ENCODE results near the gene ELK4.

The ELK4 gene, protein sequence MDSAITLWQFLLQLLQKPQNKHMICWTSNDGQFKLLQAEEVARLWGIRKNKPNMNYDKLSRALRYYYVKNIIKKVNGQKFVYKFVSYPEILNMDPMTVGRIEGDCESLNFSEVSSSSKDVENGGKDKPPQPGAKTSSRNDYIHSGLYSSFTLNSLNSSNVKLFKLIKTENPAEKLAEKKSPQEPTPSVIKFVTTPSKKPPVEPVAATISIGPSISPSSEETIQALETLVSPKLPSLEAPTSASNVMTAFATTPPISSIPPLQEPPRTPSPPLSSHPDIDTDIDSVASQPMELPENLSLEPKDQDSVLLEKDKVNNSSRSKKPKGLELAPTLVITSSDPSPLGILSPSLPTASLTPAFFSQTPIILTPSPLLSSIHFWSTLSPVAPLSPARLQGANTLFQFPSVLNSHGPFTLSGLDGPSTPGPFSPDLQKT

DNA sequence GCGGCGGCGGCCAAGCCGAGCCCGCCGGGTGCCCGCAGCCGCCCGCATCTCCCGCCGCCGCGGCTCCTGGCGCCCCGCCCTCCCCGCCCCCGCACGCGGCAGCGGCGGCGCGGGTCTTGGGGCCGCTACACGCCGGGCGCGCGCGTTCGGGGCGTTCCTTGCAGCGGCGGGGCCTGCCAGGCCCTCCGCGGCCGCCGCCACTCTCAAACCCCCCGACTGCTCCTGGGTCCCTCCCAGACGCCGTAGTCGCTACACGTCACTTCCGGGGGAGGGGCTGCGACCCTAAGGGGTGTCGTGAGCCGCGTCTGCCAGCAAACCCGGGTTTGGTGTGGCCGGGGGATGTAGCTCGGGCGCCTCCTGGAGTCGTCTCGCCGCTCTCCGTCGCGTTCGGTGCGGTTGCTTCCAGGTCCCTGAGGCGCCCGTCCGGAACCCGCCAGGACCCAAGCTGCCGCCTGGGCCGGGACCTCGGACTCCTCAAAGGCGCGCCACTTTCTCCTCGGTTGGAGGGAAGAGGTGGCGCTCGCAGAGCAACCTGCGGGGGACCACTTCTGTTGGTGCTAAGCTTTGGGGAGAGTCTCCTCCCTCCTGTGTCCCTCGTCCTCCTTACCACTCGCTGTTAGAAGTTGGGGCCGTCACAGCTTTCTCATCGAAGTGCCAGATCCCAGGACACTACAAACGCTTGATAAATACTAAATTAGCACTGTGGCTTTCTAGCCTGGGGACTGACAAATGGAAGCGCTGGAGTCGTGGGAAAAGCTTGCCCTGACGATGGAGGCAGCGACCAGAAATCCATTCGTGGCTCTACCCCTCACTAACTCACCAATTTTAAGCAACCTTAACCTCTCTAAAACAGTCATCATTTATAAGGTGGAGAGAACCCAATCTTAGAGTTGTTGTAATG lies at the start of gene ELK4:
Gene ELK4 (minus strand): TSS at position 244 of the 901 bp plus-strand sequence. CDS start 8,129 bp downstream, outside the sequence.
- peak; percentile 94 for DNase-seq

- no peak for DNase-seq
Observed at GRCh38 chr1:205681364-205681763, 49.6 kb upstream of the ELK4 start.

GRCh38 chr1:205680073-205680851 lies 48.5 kb upstream of the ELK4 start, which contains the start of gene SLC45A3:
Gene SLC45A3 (minus strand): TSS chr1:205680509. CDS start chr1:205664656, 15,853 bp downstream.
- no peak for DNase-seq

DNA sequence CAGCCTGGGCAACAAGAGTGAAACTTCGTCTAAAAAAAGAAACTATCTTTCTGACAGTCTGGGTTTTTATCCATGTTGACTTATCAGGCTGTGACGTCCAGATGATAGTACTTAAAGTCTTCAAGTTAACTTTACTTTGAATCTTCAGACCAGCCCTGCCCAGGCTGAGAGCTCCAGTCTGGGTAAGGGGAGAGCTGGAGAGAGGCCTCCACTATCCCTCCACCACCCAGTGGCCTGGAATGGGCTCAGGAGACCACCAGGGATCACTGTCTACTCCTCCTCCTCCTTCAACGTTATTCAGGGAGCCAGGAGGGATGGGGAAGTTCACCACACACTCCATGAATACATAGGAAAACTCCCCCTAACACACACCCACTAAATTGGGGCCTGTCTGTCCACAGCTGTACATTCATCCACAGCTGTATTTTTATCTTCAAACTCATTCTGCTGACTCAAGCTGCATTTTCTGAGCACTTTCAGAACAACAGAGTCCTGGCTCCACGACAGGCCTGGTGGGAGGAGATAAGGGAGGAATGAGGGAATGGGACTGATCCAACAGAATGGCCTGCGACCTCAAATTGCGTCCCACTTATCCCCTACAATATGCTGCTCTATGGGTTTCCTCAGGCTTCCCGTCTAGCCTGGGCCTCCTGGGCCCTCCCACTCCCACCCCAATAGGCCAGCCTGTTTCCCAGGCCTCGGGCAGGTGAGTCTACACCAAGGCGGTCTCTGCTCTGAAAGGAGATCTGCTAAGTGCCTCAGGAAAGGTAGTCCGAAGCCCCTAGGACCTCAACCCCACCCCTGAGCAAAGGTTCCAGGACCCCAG lies 46.7 kb upstream of the ELK4 start:
- no peak for DNase-seq

GRCh38 chr1:205677167-205677566 lies 45.4 kb upstream of the ELK4 start:
- DNase-seq, result no peak

DNA sequence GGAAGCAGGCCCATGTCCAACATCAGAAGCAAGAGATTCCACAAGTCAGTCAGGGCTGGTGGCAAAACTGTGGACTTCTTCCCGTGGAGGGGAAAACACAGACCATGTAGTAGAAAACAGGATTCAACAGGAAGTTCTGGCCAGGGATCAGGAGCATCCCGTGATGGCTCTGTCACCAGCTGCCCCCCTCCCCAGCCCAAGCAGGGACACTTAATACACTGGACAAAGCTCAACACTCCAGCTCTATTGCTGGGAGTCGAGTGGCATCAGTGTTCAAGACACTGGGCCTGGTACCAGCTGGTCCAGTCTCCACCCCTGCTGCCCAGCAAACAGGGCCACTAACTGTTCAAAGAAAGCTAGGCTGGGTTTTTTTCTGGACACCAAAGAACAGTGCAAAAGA lies 44.8 kb upstream of the ELK4 start:
- DNase-seq, result no peak

DNA sequence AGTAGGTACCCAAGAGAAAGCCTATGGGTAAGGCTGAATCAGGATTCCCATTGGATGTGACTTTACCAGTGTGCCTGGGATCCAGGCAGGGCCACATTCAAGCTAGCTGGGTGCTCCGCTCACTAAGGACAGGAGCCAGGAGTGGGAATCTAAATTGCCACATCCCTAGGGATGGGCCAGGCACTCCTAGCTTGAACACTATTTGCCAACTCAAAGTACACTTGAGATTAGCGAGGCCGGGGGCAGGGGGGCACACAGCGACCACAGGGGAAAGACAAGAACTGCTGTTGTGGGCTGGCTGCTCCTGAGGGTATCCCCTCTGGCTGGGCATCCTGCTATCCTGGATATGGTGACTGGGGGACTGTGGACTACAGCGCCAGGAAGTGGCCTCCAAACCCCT lies 44.2 kb upstream of the ELK4 start:
- no peak for DNase-seq

DNA sequence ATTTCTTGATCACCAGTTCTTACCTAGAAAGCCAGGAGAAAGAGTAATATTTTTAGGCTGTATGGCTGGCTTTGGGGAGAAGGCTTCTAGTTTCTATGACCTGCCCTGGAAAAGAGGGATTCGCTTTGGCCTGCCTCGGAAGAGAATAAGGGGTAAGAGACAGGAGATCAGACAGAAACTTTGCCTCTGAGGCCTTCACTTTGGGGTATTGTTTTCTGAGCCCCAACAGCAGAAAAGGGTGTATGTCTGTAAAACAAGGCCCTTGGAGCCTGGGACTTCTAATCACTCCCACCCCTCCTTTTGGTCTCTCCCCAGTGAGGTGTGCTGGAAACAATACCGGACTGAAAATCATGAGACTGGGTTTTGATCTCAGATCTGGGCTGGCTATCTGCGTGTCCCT lies 43.4 kb upstream of the ELK4 start:
- no peak for DNase-seq

GRCh38 chr1:205672970-205673369 lies 41.2 kb upstream of the ELK4 start:
- no peak for DNase-seq

DNA sequence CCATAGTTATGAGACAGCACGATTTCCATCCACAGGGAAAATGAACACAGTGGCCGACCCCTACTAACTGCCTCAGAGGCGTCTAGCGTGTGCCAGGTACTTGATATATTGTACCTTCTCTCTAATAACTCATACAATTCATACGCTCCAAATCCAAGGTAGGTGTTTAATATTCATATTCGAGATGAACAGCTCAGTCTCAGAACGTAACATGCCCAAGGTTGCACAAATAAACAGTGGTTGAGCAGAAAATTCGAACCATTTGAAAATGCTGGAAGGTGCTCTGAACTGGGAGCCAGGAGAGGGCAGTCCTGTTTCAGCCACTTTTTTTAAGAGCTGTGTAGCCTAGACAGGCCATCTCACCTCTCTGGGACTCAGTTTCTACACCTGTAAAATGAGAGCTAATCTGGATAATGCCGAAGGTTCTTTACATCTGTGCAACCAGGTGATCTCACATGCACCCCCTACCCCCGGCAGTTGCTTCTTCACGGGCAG lies 40.6 kb upstream of the ELK4 start:
- no peak for DNase-seq

DNA sequence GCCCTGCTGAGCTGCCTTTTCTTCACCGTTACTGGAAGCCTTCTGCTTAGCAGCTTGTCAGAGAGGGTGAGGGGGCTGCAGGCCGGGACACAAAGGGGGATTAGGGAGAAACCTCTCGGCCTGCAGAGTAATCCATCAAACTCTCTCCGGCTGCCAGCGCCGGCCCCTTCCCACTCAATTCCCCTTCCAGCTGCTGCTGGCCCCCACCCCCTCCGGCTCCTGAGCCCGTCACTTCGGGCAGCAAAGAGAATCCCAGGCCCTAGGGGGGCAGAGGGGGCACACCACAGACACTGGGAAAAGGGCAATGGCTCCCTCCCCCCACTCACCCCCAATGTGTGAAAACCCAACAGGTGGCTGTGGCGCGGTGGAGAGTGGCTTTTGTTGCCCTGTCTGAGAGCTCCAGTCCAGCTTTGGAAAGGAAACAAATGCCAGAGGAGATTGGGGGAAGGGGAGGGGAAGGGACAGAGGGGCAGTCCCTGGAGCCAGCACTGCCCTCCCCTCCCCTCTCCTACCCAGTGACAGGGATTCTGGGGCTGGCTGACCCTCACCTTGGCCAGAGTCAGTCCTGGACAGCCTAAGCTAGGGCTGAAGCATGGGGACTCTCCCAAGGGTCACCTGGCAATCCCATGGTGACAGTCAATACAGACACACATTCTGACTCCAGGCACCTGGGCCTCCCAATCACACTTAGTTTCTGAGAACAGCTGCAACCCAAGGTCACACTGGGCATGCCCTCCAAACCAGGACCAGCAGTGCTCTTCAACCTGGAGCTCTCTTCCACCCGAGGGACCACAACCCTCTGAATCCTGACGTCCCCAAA lies 39.0 kb upstream of the ELK4 start:
- no peak for DNase-seq

GRCh38 chr1:205670150-205670446 lies 38.3 kb upstream of the ELK4 start:
- no peak for DNase-seq

GRCh38 chr1:205669341-205670149 lies 37.7 kb upstream of the ELK4 start:
- no peak for DNase-seq

- no peak for DNase-seq
Observed at GRCh38 chr1:205668951-205669340, 37.1 kb upstream of the ELK4 start.

DNA sequence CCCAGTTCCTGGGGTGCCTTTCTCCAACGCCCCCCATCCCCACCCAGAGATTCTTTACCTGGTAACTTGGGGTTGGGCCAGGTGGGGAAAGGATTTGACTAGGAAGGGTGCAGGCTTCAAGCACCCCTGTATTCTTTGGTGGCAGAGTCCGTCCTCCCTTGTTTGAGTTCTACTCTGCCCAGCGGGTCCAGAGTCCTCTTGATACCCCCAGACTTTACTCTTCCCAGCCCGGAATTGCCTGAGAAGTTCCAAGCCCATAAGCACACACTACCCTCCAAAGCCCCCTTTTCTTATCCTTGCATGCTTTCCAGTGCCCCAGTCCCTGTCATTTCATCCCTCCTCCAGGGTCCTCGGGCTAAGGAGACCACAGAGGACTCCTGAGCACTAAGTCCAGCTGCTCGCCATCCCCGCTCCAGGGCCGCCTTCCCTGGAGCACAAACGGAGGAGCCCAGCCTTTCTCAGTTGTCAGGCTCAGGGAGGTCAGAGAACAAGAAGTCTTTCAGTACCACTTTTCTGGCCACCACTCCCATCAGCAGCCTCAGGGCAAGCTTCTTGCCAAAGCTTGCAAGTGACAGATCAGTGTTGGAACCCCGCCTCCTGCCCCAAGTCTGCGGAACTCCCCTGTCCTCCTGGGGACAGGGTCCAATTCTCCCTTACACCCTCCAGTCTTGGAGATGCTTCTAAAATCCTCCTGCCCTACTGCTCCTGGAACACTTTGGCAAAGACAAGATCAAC lies 36.3 kb upstream of the ELK4 start:
- DNase-seq, result no peak

DNA sequence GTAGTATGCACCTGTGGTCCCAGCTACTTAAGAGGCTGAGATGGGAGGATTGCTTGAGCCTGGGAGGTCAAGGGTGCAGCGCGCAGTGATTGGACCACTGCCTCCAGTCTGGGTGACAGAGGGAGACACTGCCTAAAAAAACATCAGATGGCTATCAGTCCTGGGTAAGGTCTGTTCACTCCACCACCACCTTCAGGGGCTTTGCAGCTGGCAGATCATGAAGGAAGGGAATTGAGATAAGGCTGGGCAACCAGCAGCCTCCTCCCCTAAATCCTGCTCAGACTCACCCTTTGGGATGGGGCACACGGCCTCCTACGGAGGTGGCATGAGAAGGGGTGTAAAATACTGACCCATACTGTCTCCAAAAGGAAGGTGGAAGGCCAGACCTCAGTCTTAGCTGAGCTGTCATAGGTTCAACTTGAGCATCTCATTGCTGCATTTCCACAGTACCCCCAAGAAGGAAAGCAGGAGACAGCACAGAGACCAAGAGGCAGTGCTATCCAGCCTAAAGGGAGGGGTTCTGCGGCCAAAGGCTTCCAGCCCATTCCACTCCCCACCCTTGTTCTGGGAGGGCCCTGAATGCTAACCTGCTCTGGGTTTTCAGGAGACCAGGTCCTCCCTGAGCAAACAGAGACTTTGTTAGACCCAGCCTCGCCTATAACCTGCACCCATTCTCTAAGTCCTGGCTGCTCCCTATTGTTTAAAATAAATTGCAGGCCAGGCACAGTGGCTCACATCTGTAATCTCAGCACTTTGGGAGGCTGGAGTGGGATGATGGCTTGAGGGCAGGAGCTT lies 34.8 kb upstream of the ELK4 start:
- DNase-seq, result no peak

- no peak for DNase-seq
Observed at GRCh38 chr1:205665201-205666045, 33.6 kb upstream of the ELK4 start.

Data from NCI-H510A (cell line).